ENCODE results near the gene METTL9.
"Not testable (repeated sequence)": the region's sequence is repeated elsewhere in the genome, so short reads cannot be mapped to it uniquely, and the experiment has no call there.

Gene METTL9

GRCh38 chr16:21667575-21667974 is 68.2 kb downstream of the METTL9 start:
- no peak for DNase-seq

- no peak for DNase-seq
These were observed 74.1 kb downstream of the METTL9 start for GRCh38 chr16:21673469-21673868.

- DNase-seq: not testable (repeated sequence)
These were observed 75.1 kb downstream of the METTL9 start for GRCh38 chr16:21674456-21674855.

- DNase-seq: not testable (repeated sequence)
These were observed 81.3 kb downstream of the METTL9 start for GRCh38 chr16:21680714-21681113.

- no peak for DNase-seq
These were observed 83.8 kb downstream of the METTL9 start for GRCh38 chr16:21683184-21683583.

GRCh38 chr16:21684199-21684598 is 84.8 kb downstream of the METTL9 start:
- no peak for DNase-seq

GRCh38 chr16:21685034-21685455 is 85.7 kb downstream of the METTL9 start:
- DNase-seq: no peak

GRCh38 chr16:21689107-21689506 is 89.7 kb downstream of the METTL9 start:
- DNase-seq: no peak

- not testable (repeated sequence) for DNase-seq
These were observed 91.6 kb downstream of the METTL9 start for GRCh38 chr16:21690967-21691366.

GRCh38 chr16:21694609-21695008 is 95.2 kb downstream of the METTL9 start:
- DNase-seq: no peak

GRCh38 chr16:21697032-21697431 is 97.7 kb downstream of the METTL9 start:
- no peak for DNase-seq

GRCh38 chr16:21698169-21699032 is 99.0 kb downstream of the METTL9 start:
- DNase-seq: no peak

- no peak for DNase-seq
These were observed 101.9 kb downstream of the METTL9 start for GRCh38 chr16:21701271-21701670.

GRCh38 chr16:21702276-21702675 is 102.9 kb downstream of the METTL9 start:
- no peak for DNase-seq

- DNase-seq: no peak
These were observed 103.8 kb downstream of the METTL9 start for GRCh38 chr16:21703156-21703555.

GRCh38 chr16:21703589-21704174 is 104.3 kb downstream of the METTL9 start:
- no peak for DNase-seq

- DNase-seq: no peak
These were observed 104.9 kb downstream of the METTL9 start for GRCh38 chr16:21704266-21704665.

- no peak for DNase-seq
These were observed 105.4 kb downstream of the METTL9 start for GRCh38 chr16:21704733-21705132.

Data from T1000 (cell line).